Activated T-cell treated with anti-CD3 and anti-CD28 coated beads, Interleukin-2, amount 50 U/mL, for 1 hour (primary cell): Measurements from ENCODE around the gene ORC2.

ENCODE experiments used
- DNase-seq: peaks from one replicate; pipeline ENCODE4 v3.0.0-alpha.2; 2020

ORC2 gene

GRCh38 chr2:200860092-200860795 is 103.2 kb downstream of the ORC2 start:
- no peak for DNase-seq
